HepG2 (cell line): ENCODE results near the gene ZNF3. TPM values are rescaled to one million over a fixed set of nuclear protein-coding genes. Genes with fewer than 3 reads are reported as not detected.
A peak's percentile ranks its signal among the peaks of the same experiment; 100 is the strongest.

Experiments used
- CSRNP2 ChIP-seq: sonication (generic); formaldehyde crosslinking; conservative IDR thresholded peaks from 2 replicates; pipeline ENCODE4 v1.8.0; 2022; ENCODE audit warnings: low read depth, missing genetic modification reagents
- MLX ChIP-seq: IDR thresholded peaks from 2 replicates; pipeline ENCODE4 v1.6.1; 2016
- POLR2G ChIP-seq: fragments of 200-400 bp; formaldehyde crosslinking; IDR thresholded peaks from 2 replicates; pipeline ENCODE4 v1.6.1; 2018; ENCODE audit warnings: mild to moderate bottlenecking, low read depth, low read length, moderate library complexity
- ZBTB40 ChIP-seq, 2 experiments: fragments of 450-650 bp in 1 of 2; sonication (generic) in 1 of 2; formaldehyde crosslinking in 1 of 2; IDR thresholded peaks; 2 replicates each; pipeline versions ENCODE4 v1.6.1 to v1.8.0; 2016 to 2022; ENCODE audit warnings: antibody characterized with exemption in 1 of 2, mild to moderate bottlenecking in 1 of 2, missing genetic modification reagents in 1 of 2
- ZNF460 ChIP-seq: sonication (generic); formaldehyde crosslinking; IDR thresholded peaks from 2 replicates; pipeline ENCODE4 v1.5.1; 2020; ENCODE audit warnings: missing genetic modification reagents, mild to moderate bottlenecking, borderline replicate concordance
- polyA plus RNA-seq, 8 experiments: library from polyadenylated mRNA; depleted of rRNA in 3 of 8; stranded (reverse) in 7 of 8; unstranded in 1 of 8; fragments of >200 nt; fragmentation: Illumina TruSeq in 4 of 8; extraction: Trizol in 4 of 8; gene quantifications; 2 replicates each; pipeline versions ENCODE4 v1.2.1 to v1.2.3, GENCODE V29; 2011 to 2016; ENCODE audit warnings: low read depth in 4 of 8, missing spikeins in 1 of 8, mixed read lengths in 1 of 8; ENCODE audit not compliant: insufficient read depth in 1 of 8
- total RNA-seq, 5 experiments: library from RNA; depleted of rRNA; stranded (reverse); fragments of >200 nt; fragmentation: Illumina TruSeq; extraction: Trizol; gene quantifications; 2 replicates each; pipeline ENCODE4 v1.2.3, GENCODE V29; 2016; ENCODE audit warnings: low read depth in 1 of 5
- TF ChIP-seq, protein P1 (sequence below), 2 experiments: fragments of 450-650 bp in 1 of 2; sonication (generic) in 1 of 2; formaldehyde crosslinking; IDR thresholded peaks; 2 replicates each; pipeline versions ENCODE4 v1.5.0 to v1.8.0; 2020 to 2022; ENCODE audit warnings: mild to moderate bottlenecking in 1 of 2, missing genetic modification reagents in 1 of 2
- TF ChIP-seq, protein P2 (sequence below): sonication (generic); formaldehyde crosslinking; IDR thresholded peaks from 2 replicates; pipeline ENCODE4 v1.4.0; 2020; ENCODE audit warnings: missing genetic modification reagents

ZNF3 gene
- total and polyA plus RNA-seq, 2 of the 13 experiments (the other 11 are each of a cell fraction or from before 2014, with no cell fraction given): 33.7 to 56.9 TPM

DNA sequence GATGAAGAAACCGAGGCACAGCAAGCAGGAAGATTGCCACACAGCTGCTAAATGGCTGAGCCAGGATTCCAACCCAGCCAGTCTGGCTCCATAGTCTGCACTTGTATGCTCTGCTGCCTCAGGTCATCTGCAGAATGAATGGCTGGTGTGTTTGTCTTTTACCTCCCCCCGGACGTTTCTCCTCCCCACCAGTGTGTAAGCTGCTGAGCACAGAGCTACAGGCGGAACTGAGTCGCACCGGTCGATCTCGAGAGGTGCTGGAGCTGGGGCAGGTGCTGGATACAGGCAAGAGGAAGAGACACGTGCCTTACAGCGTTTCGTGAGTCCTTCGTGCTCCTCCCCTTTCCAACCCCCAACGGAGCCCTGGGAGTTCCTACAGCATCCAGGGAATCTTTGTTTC, 40.5 kb upstream of the ZNF3 start (continued):
- no peak for TF ChIP-seq ZBTB40 (IDR thresholded peaks at IDR 0.05)
- no peak for TF ChIP-seq ZBTB40 (CRISPR knock-in tag; IDR thresholded peaks at IDR 0.05)
- TF ChIP-seq CSRNP2 (CRISPR knock-in tag): no peak
- TF ChIP-seq, protein P1, sequence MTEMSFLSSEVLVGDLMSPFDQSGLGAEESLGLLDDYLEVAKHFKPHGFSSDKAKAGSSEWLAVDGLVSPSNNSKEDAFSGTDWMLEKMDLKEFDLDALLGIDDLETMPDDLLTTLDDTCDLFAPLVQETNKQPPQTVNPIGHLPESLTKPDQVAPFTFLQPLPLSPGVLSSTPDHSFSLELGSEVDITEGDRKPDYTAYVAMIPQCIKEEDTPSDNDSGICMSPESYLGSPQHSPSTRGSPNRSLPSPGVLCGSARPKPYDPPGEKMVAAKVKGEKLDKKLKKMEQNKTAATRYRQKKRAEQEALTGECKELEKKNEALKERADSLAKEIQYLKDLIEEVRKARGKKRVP (CRISPR knock-in tag; IDR thresholded peaks at IDR 0.05): no peak
- TF ChIP-seq, protein P2, sequence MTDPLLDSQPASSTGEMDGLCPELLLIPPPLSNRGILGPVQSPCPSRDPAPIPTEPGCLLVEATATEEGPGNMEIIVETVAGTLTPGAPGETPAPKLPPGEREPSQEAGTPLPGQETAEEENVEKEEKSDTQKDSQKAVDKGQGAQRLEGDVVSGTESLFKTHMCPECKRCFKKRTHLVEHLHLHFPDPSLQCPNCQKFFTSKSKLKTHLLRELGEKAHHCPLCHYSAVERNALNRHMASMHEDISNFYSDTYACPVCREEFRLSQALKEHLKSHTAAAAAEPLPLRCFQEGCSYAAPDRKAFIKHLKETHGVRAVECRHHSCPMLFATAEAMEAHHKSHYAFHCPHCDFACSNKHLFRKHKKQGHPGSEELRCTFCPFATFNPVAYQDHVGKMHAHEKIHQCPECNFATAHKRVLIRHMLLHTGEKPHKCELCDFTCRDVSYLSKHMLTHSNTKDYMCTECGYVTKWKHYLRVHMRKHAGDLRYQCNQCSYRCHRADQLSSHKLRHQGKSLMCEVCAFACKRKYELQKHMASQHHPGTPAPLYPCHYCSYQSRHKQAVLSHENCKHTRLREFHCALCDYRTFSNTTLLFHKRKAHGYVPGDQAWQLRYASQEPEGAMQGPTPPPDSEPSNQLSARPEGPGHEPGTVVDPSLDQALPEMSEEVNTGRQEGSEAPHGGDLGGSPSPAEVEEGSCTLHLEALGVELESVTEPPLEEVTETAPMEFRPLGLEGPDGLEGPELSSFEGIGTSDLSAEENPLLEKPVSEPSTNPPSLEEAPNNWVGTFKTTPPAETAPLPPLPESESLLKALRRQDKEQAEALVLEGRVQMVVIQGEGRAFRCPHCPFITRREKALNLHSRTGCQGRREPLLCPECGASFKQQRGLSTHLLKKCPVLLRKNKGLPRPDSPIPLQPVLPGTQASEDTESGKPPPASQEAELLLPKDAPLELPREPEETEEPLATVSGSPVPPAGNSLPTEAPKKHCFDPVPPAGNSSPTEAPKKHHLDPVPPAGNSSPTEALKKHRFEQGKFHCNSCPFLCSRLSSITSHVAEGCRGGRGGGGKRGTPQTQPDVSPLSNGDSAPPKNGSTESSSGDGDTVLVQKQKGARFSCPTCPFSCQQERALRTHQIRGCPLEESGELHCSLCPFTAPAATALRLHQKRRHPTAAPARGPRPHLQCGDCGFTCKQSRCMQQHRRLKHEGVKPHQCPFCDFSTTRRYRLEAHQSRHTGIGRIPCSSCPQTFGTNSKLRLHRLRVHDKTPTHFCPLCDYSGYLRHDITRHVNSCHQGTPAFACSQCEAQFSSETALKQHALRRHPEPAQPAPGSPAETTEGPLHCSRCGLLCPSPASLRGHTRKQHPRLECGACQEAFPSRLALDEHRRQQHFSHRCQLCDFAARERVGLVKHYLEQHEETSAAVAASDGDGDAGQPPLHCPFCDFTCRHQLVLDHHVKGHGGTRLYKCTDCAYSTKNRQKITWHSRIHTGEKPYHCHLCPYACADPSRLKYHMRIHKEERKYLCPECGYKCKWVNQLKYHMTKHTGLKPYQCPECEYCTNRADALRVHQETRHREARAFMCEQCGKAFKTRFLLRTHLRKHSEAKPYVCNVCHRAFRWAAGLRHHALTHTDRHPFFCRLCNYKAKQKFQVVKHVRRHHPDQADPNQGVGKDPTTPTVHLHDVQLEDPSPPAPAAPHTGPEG: no peak
- TF ChIP-seq POLR2G: peak; percentile 56; the same call in 1 of the 2 replicates
- TF ChIP-seq MLX: peak; percentile 50; the same call in 1 of the 2 replicates
- no peak; the same call in 1 of the 2 replicates for TF ChIP-seq ZNF460
